ENCODE data around the gene CDC27.

- TF ChIP-seq EZH2 (IDR thresholded peaks at IDR 0.05; ENCODE audit: insufficient read depth, low read length) (no peak), CTCF (IDR thresholded peaks at IDR 0.05; ENCODE audit: insufficient read depth, low read depth, low read length) (no peak)
Observed at GRCh38 chr17:47099987-47100711, 88.9 kb downstream of the CDC27 start.
